HepG2 (cell line): ENCODE results near the gene HRNR.

Experiments
- ESRRA ChIP-seq: sonication (generic); formaldehyde crosslinking; IDR thresholded peaks from 2 replicates; pipeline ENCODE4 v1.5.1; 2020; ENCODE audit warnings: mild to moderate bottlenecking, low read depth, missing genetic modification reagents
- KAT8 ChIP-seq: IDR thresholded peaks from 2 replicates; pipeline ENCODE4 v1.6.1; 2016; ENCODE audit warnings: missing genetic modification reagents, missing compliant biosample characterization
- NFE2L1 ChIP-seq: sonication (generic); formaldehyde crosslinking; IDR thresholded peaks from 2 replicates; pipeline ENCODE4 v1.4.0; 2020; ENCODE audit warnings: missing genetic modification reagents, mild to moderate bottlenecking, borderline replicate concordance
- NR1H2 ChIP-seq: sonication (generic); formaldehyde crosslinking; IDR thresholded peaks from 2 replicates; pipeline ENCODE4 v1.8.1; 2022; ENCODE audit warnings: low read depth, missing genetic modification reagents, borderline replicate concordance
- SETDB1 ChIP-seq: sonication (generic); formaldehyde crosslinking; IDR thresholded peaks from 2 replicates; pipeline ENCODE4 v1.5.1; 2020; ENCODE audit warnings: missing genetic modification reagents, mild to moderate bottlenecking, borderline replicate concordance
- SIN3A ChIP-seq: IDR thresholded peaks from 2 replicates; pipeline ENCODE4 v1.6.1; 2011; ENCODE audit warnings: low read depth, mild to moderate bottlenecking, control low read depth, low read length, borderline replicate concordance
- ZNF720 ChIP-seq: sonication (generic); formaldehyde crosslinking; IDR thresholded peaks from 2 replicates; pipeline ENCODE4 v1.4.0; 2020; ENCODE audit warnings: missing genetic modification reagents
- TF ChIP-seq, protein P1 (sequence below): sonication (generic); formaldehyde crosslinking; IDR thresholded peaks from 2 replicates; pipeline ENCODE4 v1.5.0; 2020; ENCODE audit warnings: missing genetic modification reagents, mild to moderate bottlenecking, borderline replicate concordance
- TF ChIP-seq, protein P2 (sequence below): sonication (generic); formaldehyde crosslinking; IDR thresholded peaks from 2 replicates; pipeline ENCODE4 v1.5.0; 2020; ENCODE audit warnings: missing genetic modification reagents, mild to moderate bottlenecking, borderline replicate concordance
- TF ChIP-seq, protein P3 (sequence below): IDR thresholded peaks from 2 replicates; pipeline ENCODE4 v1.6.1; 2012; ENCODE audit warnings: inconsistent platforms
- TF ChIP-seq, protein P4 (sequence below): sonication (generic); formaldehyde crosslinking; IDR thresholded peaks from 2 replicates; pipeline ENCODE4 v1.5.0; 2020; ENCODE audit warnings: mild to moderate bottlenecking, missing genetic modification reagents, moderate library complexity

DNA sequence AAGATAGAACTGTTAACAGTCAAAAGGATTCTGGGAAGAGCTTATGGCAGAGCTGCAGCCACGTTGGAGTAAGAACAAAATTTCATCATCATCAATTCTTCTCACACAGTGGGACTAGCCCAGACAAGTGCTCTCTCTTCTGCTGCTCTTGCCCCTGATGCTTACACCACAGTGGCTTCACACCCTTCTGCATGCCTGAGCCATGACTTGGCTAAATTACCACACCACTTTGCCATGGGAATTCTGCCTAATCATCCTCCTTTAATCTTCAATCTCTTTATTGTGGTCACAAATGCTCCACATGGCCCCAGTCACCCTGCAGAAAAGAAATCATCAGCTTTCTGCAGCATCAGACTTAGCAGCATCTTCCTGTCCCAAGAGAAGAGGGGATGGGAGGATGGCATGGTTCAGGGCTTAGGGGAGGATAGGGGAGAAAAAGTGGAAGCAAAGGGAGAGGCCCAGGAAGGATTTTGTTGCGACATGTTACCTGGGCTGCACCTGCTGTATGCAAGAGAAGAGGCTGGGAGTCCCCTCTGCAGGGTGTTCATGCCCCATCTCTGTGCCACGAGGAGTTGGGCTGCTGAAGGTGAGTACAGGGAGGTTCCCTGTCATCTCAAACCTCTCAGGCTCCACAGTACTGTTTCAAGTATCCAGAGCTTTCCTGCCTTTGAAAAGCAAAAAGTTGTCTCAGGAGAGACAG is 56.0 kb downstream of the HRNR start:
- TF ChIP-seq KAT8 (CRISPR knock-in tag) (no peak), SIN3A (no peak), ZNF720 (CRISPR knock-in tag) (no peak), NFE2L1 (no peak), NR1H2 (CRISPR knock-in tag) (no peak), ESRRA (CRISPR knock-in tag) (no peak), SETDB1 (CRISPR knock-in tag) (no peak)
- TF ChIP-seq, protein P1, sequence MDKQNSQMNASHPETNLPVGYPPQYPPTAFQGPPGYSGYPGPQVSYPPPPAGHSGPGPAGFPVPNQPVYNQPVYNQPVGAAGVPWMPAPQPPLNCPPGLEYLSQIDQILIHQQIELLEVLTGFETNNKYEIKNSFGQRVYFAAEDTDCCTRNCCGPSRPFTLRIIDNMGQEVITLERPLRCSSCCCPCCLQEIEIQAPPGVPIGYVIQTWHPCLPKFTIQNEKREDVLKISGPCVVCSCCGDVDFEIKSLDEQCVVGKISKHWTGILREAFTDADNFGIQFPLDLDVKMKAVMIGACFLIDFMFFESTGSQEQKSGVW (CRISPR knock-in tag): no peak
- TF ChIP-seq, protein P2, sequence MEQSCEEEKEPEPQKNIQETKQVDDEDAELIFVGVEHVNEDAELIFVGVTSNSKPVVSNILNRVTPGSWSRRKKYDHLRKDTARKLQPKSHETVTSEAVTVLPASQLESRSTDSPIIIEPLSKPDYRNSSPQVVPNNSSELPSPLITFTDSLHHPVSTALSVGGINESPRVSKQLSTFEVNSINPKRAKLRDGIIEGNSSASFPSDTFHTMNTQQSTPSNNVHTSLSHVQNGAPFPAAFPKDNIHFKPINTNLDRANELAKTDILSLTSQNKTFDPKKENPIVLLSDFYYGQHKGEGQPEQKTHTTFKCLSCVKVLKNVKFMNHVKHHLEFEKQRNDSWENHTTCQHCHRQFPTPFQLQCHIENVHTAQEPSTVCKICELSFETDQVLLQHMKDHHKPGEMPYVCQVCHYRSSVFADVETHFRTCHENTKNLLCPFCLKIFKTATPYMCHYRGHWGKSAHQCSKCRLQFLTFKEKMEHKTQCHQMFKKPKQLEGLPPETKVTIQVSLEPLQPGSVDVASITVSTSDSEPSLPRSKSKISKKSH: no peak
- TF ChIP-seq, protein P3, sequence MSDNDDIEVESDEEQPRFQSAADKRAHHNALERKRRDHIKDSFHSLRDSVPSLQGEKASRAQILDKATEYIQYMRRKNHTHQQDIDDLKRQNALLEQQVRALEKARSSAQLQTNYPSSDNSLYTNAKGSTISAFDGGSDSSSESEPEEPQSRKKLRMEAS: no peak
- TF ChIP-seq, protein P4, sequence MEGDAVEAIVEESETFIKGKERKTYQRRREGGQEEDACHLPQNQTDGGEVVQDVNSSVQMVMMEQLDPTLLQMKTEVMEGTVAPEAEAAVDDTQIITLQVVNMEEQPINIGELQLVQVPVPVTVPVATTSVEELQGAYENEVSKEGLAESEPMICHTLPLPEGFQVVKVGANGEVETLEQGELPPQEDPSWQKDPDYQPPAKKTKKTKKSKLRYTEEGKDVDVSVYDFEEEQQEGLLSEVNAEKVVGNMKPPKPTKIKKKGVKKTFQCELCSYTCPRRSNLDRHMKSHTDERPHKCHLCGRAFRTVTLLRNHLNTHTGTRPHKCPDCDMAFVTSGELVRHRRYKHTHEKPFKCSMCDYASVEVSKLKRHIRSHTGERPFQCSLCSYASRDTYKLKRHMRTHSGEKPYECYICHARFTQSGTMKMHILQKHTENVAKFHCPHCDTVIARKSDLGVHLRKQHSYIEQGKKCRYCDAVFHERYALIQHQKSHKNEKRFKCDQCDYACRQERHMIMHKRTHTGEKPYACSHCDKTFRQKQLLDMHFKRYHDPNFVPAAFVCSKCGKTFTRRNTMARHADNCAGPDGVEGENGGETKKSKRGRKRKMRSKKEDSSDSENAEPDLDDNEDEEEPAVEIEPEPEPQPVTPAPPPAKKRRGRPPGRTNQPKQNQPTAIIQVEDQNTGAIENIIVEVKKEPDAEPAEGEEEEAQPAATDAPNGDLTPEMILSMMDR (CRISPR knock-in tag): no peak
